Hepatocyte (in vitro differentiated cells): ENCODE data around the gene NPHP1. TPM values are rescaled to one million over a fixed set of nuclear protein-coding genes. Genes with fewer than 3 reads are reported as not detected.
"Not testable (repeated sequence)": the region's sequence is repeated elsewhere in the genome, so short reads cannot be mapped to it uniquely, and the experiment has no call there.

Experiments
- DNase-seq: peaks from one replicate; pipeline ENCODE4 v3.0.0-alpha.2; 2016; ENCODE audit warnings: low spot score
- H2AFZ ChIP-seq: fragments of 200-600 bp; sonication (generic); 2 replicates; pipeline ENCODE4 v1.6.0; 2016; ENCODE audit warnings: antibody characterized with exemption, mild to moderate bottlenecking
- H3K27ac ChIP-seq: fragments of 200-600 bp; sonication (generic); 2 replicates; pipeline ENCODE4 v1.5.1; 2016; ENCODE audit warnings: mild to moderate bottlenecking
- H3K27me3 ChIP-seq: fragments of 200-600 bp; sonication (generic); 2 replicates; pipeline ENCODE4 v1.6.1; 2016
- H3K36me3 ChIP-seq: fragments of 200-600 bp; sonication (generic); replicated peaks from 2 replicates; pipeline ENCODE4 v1.5.1; 2016; ENCODE audit warnings: low read depth; ENCODE audit not compliant: insufficient read depth
- H3K4me1 ChIP-seq: fragments of 200-600 bp; sonication (generic); 2 replicates; pipeline ENCODE4 v1.5.1; 2016; ENCODE audit warnings: mild to moderate bottlenecking, moderate library complexity; ENCODE audit not compliant: insufficient read depth
- H3K4me2 ChIP-seq: fragments of 200-600 bp; sonication (generic); 2 replicates; pipeline ENCODE4 v1.6.0; 2016
- H3K4me3 ChIP-seq: fragments of 200-600 bp; sonication (generic); 2 replicates; pipeline ENCODE4 v1.5.1; 2016; ENCODE audit warnings: mild to moderate bottlenecking
- H3K79me2 ChIP-seq: fragments of 200-600 bp; sonication (generic); 2 replicates; pipeline ENCODE4 v1.6.0; 2017; ENCODE audit warnings: mild to moderate bottlenecking
- H3K9me2 ChIP-seq: fragments of 200-600 bp; sonication (generic); replicated peaks from 2 replicates; pipeline ENCODE4 v1.6.0; 2017; ENCODE audit warnings: mild to moderate bottlenecking; ENCODE audit not compliant: insufficient read depth
- H3K9me3 ChIP-seq: fragments of 200-600 bp; sonication (generic); 2 replicates; pipeline ENCODE4 v1.5.1; 2016; ENCODE audit warnings: low read depth, mild to moderate bottlenecking
- H4K20me1 ChIP-seq: fragments of 200-600 bp; sonication (generic); 2 replicates; pipeline ENCODE4 v1.6.0; 2016; ENCODE audit warnings: mild to moderate bottlenecking; ENCODE audit not compliant: insufficient read depth, poor library complexity, severe bottlenecking
- WGBS: methylation state at CpG from one replicate; pipeline ENCODE4 v1.1.6; 2016; ENCODE audit warnings: low lambda C conversion rate; ENCODE audit errors: missing lambda C conversion rate; 5-methylcytosine and 5-hydroxymethylcytosine counted together
- microRNA-seq: library from miRNA; unstranded; fragments of <30 nt; microRNA quantifications from one replicate; pipeline ENCODE4, GENCODE V29; 2017
- polyA plus RNA-seq: library from polyadenylated mRNA; unstranded; fragments of >200 nt; fragmentation: Nextera tagmentation; extraction: Ambion mirVana; gene quantifications from 2 replicates; pipeline ENCODE4 v1.2.1, GENCODE V29; 2016
- small RNA-seq: library from RNA; depleted of rRNA; stranded (forward); fragments of <200 nt; gene quantifications from one replicate; pipeline ENCODE3, GENCODE V24; 2014
- total RNA-seq: library from RNA; depleted of rRNA; stranded (reverse); fragments of >200 nt; gene quantifications from 2 replicates; pipeline ENCODE4 v1.2.3, GENCODE V29; 2014

Gene NPHP1
- total and polyA plus RNA-seq, 2 experiments from 2014 or later: 1.3 to 1.6 TPM

- H3K9me2 ChIP-seq, H3K4me1 ChIP-seq, H2AFZ ChIP-seq, H3K9me3 ChIP-seq, H3K27ac ChIP-seq, H3K36me3 ChIP-seq, H3K4me2 ChIP-seq, H4K20me1 ChIP-seq, H3K79me2 ChIP-seq, DNase-seq, H3K4me3 ChIP-seq, H3K27me3 ChIP-seq: not testable (repeated sequence)
- WGBS: no CpG with 5 or more reads among the region's 2 CpGs
Observed at GRCh38 chr2:110083757-110084156, 121.1 kb downstream of the NPHP1 start.

- H3K4me3 ChIP-seq, H3K36me3 ChIP-seq, H3K27ac ChIP-seq, H3K9me3 ChIP-seq, DNase-seq, H2AFZ ChIP-seq, H3K79me2 ChIP-seq, H3K27me3 ChIP-seq, H3K4me1 ChIP-seq, H3K9me2 ChIP-seq, H4K20me1 ChIP-seq, H3K4me2 ChIP-seq: not testable (repeated sequence)
- no CpG with 5 or more reads among the region's 8 CpGs for WGBS
Observed at GRCh38 chr2:110083162-110083561, 121.7 kb downstream of the NPHP1 start.

GRCh38 chr2:110078104-110078503, 126.7 kb downstream of the NPHP1 start:
- H4K20me1 ChIP-seq, H3K9me2 ChIP-seq, H2AFZ ChIP-seq, H3K27me3 ChIP-seq, H3K79me2 ChIP-seq, H3K4me1 ChIP-seq, H3K27ac ChIP-seq, DNase-seq, H3K4me2 ChIP-seq, H3K9me3 ChIP-seq, H3K36me3 ChIP-seq, H3K4me3 ChIP-seq: not testable (repeated sequence)
- WGBS: 44% methylated on average over 1 of the region's 4 CpGs

- not testable (repeated sequence) for H3K4me2 ChIP-seq, H3K4me1 ChIP-seq, H3K9me3 ChIP-seq, H3K4me3 ChIP-seq, H3K36me3 ChIP-seq, H2AFZ ChIP-seq, DNase-seq, H3K27ac ChIP-seq, H3K9me2 ChIP-seq, H3K79me2 ChIP-seq, H4K20me1 ChIP-seq, H3K27me3 ChIP-seq
- WGBS: 80% methylated on average over 1 of the region's 4 CpGs
Observed at GRCh38 chr2:110075896-110076295, 128.9 kb downstream of the NPHP1 start.

Small RNA genes lying within 50 kb of the gene (microRNA-seq; reads per million reads assigned to microRNA genes)
- gene MIR4436B1: not detected

Small RNA genes lying within 50 kb of the gene (small RNA-seq; reads per million reads assigned to genes)
- gene MIR4436B1: not detected

Other genes with a start within 250 kb of the NPHP1 start
- 30.8 and 36.0 TPM in 2 replicates for gene MALL, start 89.2 kb downstream of the NPHP1 start, total RNA-seq
- 40.1 and 55.7 TPM in 2 replicates for gene MALL, start 89.2 kb downstream of the NPHP1 start, polyA plus RNA-seq
- gene MTLN, start 7.5 kb upstream of the NPHP1 start, total RNA-seq: 20.2 and 42.1 TPM in 2 replicates
- 77.2 and 78.9 TPM in 2 replicates for gene MTLN, start 7.5 kb upstream of the NPHP1 start, polyA plus RNA-seq